BLaER1 (cell line): Measurements from ENCODE around the gene SMIM28.

Source experiments
- H3K27ac ChIP-seq: shearing (Covaris generic); formaldehyde crosslinking; 2 replicates; pipeline ENCODE4 v1.8.1; 2022
- H3K27me3 ChIP-seq: shearing (Covaris generic); formaldehyde crosslinking; 2 replicates; pipeline ENCODE4 v1.8.1; 2022
- H3K36me3 ChIP-seq: shearing (Covaris generic); formaldehyde crosslinking; 2 replicates; pipeline ENCODE4 v1.8.1; 2022
- H3K4me1 ChIP-seq: shearing (Covaris generic); formaldehyde crosslinking; 2 replicates; pipeline ENCODE4 v1.8.1; 2022
- H3K4me2 ChIP-seq: shearing (Covaris generic); formaldehyde crosslinking; 2 replicates; pipeline ENCODE4 v1.8.1; 2022
- H3K4me3 ChIP-seq: shearing (Covaris generic); formaldehyde crosslinking; 2 replicates; pipeline ENCODE4 v1.8.1; 2022
- H3K9ac ChIP-seq: shearing (Covaris generic); formaldehyde crosslinking; 2 replicates; pipeline ENCODE4 v1.8.1; 2022
- H3K9me3 ChIP-seq: shearing (Covaris generic); formaldehyde crosslinking; 2 replicates; pipeline ENCODE4 v1.8.1; 2022
- H4K20me1 ChIP-seq: shearing (Covaris generic); formaldehyde crosslinking; 2 replicates; pipeline ENCODE4 v1.8.1; 2022
- Cebpa-rat ChIP-seq: shearing (Covaris generic); IDR thresholded peaks from 2 replicates; pipeline ENCODE4 v1.8.1; 2022

The SMIM28 gene

DNA sequence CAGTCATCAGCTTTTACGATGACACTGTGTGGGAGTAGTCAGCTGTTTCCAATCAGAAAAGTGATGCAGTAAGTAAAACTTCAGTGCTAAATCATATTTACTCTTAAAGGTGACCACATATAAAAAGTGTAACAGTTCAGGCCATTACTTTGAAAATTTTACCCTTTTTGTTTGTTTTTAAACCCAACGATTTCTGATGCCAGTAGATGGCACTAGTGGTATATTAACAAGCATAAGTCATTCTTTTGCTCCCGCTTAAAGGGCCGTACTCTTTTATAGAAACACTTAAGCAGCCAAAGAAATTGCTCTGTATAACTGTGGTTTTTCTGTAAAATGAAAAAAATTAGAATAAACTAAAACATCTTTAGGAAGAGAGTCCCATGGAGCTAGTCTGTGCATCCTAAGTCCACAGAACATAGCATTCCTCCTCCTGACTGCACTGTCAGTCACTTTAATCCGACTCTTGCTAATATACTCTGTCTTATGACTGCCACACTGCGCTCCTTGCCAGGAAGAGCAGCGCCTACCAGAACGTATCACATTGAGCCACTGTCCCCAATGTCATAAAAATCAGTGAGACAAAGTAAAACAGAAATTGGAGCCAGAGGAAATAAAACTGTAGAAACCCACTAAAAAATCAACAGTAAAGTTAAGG lies 51.4 kb downstream of the SMIM28 start:
- Histone ChIP-seq H3K27me3 (no peaks in the 10 kb centered on the region), H3K27ac (no peak overlapping the region), H3K4me2 (no peak overlapping the region), H3K4me3 (no peak overlapping the region), H4K20me1 (no peaks in the 10 kb centered on the region), H3K9me3 (no peaks in the 10 kb centered on the region), H3K9ac (no peak overlapping the region), H3K4me1 (no peaks in the 10 kb centered on the region), H3K36me3 (peaks cover 87% of the 10 kb centered on the region)
- no peak for TF ChIP-seq Cebpa-rat

GRCh38 chr6:138429761-138430160 lies 52.1 kb downstream of the SMIM28 start:
- Histone ChIP-seq H3K27me3 (no peaks in the 10 kb centered on the region), H3K9me3 (no peaks in the 10 kb centered on the region), H3K27ac (no peak overlapping the region), H3K4me3 (no peak overlapping the region), H3K9ac (no peak overlapping the region), H3K36me3 (peaks cover 85% of the 10 kb centered on the region), H3K4me2 (no peak overlapping the region), H4K20me1 (no peaks in the 10 kb centered on the region), H3K4me1 (no peaks in the 10 kb centered on the region)
- TF ChIP-seq Cebpa-rat, result no peak

- H3K4me2 ChIP-seq, result no peak overlapping the region
- H4K20me1 ChIP-seq, result no peaks in the 10 kb centered on the region
- H3K4me1 ChIP-seq, result no peaks in the 10 kb centered on the region
- no peak for TF ChIP-seq Cebpa-rat
- no peaks in the 10 kb centered on the region for H3K27me3 ChIP-seq
- no peak overlapping the region for H3K4me3 ChIP-seq
- H3K9ac ChIP-seq, result no peak overlapping the region
- no peak overlapping the region for H3K27ac ChIP-seq
- no peaks in the 10 kb centered on the region for H3K9me3 ChIP-seq
- H3K36me3 ChIP-seq, result peaks cover 80% of the 10 kb centered on the region
Observed at GRCh38 chr6:138430361-138431145, 52.8 kb downstream of the SMIM28 start.

DNA sequence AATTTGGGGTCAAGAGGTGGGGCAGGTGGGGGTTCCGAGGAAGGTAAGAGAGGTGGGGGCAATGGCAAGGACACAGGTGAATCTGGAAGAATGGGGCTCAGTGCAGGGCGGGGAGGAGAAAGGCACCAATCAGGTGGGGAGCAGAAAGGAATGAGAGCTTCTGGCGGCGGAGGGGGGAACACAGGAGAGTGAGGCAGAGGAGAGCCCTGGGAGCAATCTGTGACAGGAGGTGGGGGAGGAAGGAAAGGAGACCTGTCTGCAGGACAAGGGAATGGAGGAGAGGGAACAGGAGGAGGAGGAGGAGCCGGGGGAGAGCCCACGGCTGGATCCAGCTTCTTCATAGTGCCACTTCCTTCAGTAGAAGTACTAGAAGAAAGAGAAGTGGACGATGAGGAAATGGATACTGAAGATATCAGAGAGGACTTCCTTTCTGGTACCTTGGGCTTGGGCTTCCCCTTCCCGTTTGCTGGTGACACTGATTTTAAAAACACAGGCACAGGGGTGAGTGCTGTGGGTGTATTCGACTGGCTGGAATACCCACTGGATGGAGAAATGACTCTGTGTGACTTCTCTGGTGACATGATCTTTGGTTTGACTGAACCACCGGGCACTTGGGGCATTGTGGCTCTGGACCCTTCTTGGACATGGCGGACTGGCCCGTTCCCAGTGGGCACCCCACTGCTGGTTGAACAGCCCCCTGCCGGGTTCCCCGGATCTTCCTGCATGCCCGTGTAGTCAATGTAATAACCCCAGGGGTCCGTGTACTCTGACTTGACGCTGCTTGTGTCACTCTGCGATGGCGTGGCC lies 53.8 kb downstream of the SMIM28 start:
- H3K9me3 ChIP-seq, result no peaks in the 10 kb centered on the region
- no peaks in the 10 kb centered on the region for H3K4me1 ChIP-seq
- H3K27ac ChIP-seq, result no peak overlapping the region
- peaks cover 81% of the 10 kb centered on the region for H3K36me3 ChIP-seq
- H3K4me3 ChIP-seq, result no peak overlapping the region
- no peak overlapping the region for H3K4me2 ChIP-seq
- no peaks in the 10 kb centered on the region for H4K20me1 ChIP-seq
- H3K9ac ChIP-seq, result no peak overlapping the region
- H3K27me3 ChIP-seq, result no peaks in the 10 kb centered on the region
- TF ChIP-seq Cebpa-rat, result no peak

DNA sequence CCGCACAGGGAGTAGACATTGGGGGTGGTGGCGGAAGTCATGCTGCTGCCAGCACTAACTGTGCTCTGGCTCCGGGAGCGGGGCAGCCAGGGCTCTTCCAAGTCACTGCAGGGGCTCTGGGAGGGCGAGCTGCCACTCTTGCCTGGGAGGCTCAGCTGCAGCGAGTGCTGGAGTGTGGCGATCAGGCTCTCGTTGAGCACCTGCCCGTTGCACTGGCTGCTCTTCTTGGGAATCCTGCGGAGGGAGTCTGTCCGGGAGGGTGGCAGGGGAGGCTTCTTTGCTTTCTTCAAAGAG lies 54.3 kb downstream of the SMIM28 start:
- Histone ChIP-seq H3K27ac (no peak overlapping the region), H3K36me3 (peaks cover 81% of the 10 kb centered on the region), H3K9ac (no peak overlapping the region), H3K4me2 (no peak overlapping the region), H3K9me3 (no peaks in the 10 kb centered on the region), H3K4me3 (no peak overlapping the region), H4K20me1 (no peaks in the 10 kb centered on the region), H3K27me3 (no peaks in the 10 kb centered on the region), H3K4me1 (no peaks in the 10 kb centered on the region)
- TF ChIP-seq Cebpa-rat, result no peak
